ENCODE results near the gene IMPDH1.

GRCh38 chr7:128410451-128410753 is 620 bp upstream of the IMPDH1 start:
- TF ChIP-seq CTCF (IDR thresholded peaks at IDR 0.05) (no peak), POLR2A (IDR thresholded peaks at IDR 0.05) (no peak)
